Activated naive CD8-positive, alpha-beta T cell treated with anti-CD3 and anti-CD28 coated beads, Interleukin-2, amount 50 U/mL, for 24 hours (primary cell): ENCODE data around the gene TMEM156.
"Not testable (repeated sequence)": the region's sequence is repeated elsewhere in the genome, so short reads cannot be mapped to it uniquely, and the experiment has no call there.

Source experiments
- ATAC-seq: fragments of 150-1000 bp; cut with Tn5 transposase; one replicate; pipeline ENCODE4 v1.10.0; 2021
- DNase-seq: peaks from one replicate; pipeline ENCODE4 v3.0.0; 2021
- H3K27ac Mint-ChIP-seq: one replicate; pipeline ENCODE4 v1.8.0; 2021; ENCODE audit warnings: mild to moderate bottlenecking, mixed read lengths
- H3K27me3 Mint-ChIP-seq: one replicate; pipeline ENCODE4 v1.8.0; 2021; ENCODE audit warnings: mixed read lengths
- H3K36me3 Mint-ChIP-seq: one replicate; pipeline ENCODE4 v1.8.0; 2021; ENCODE audit warnings: low read depth, mixed read lengths
- H3K4me1 Mint-ChIP-seq: one replicate; pipeline ENCODE4 v1.8.0; 2021; ENCODE audit warnings: mixed read lengths
- H3K4me3 Mint-ChIP-seq: one replicate; pipeline ENCODE4 v1.8.0; 2021; ENCODE audit warnings: mild to moderate bottlenecking, moderate library complexity, mixed read lengths
- H3K9me3 Mint-ChIP-seq: one replicate; pipeline ENCODE4 v1.8.0; 2021; ENCODE audit warnings: mixed read lengths

The TMEM156 gene

GRCh38 chr4:38948551-38948950 lies 83.7 kb downstream of the TMEM156 start:
- no peaks in the 10 kb centered on the region for H3K36me3 Mint-ChIP-seq
- H3K4me3 Mint-ChIP-seq: no peak overlapping the region
- no peak for ATAC-seq
- H3K9me3 Mint-ChIP-seq: no peaks in the 10 kb centered on the region
- no peaks in the 10 kb centered on the region for H3K27me3 Mint-ChIP-seq
- no peak for DNase-seq
- H3K4me1 Mint-ChIP-seq: peaks cover 16% of the 10 kb centered on the region
- no peak overlapping the region for H3K27ac Mint-ChIP-seq

GRCh38 chr4:38946919-38947318 lies 85.3 kb downstream of the TMEM156 start:
- Mint-ChIP-seq H3K4me1 (peaks cover 18% of the 10 kb centered on the region), H3K9me3 (no peaks in the 10 kb centered on the region), H3K27ac (no peak overlapping the region), H3K36me3 (no peaks in the 10 kb centered on the region), H3K27me3 (no peaks in the 10 kb centered on the region), H3K4me3 (no peak overlapping the region)
- DNase-seq: no peak
- no peak for ATAC-seq

GRCh38 chr4:38944440-38944839 lies 87.8 kb downstream of the TMEM156 start:
- Mint-ChIP-seq H3K27ac (no peak overlapping the region), H3K4me1 (peaks cover 35% of the 10 kb centered on the region), H3K9me3 (no peaks in the 10 kb centered on the region), H3K36me3 (no peaks in the 10 kb centered on the region), H3K27me3 (no peaks in the 10 kb centered on the region), H3K4me3 (no peak overlapping the region)
- DNase-seq: no peak
- ATAC-seq: no peak

- ATAC-seq (no peak), DNase-seq (no peak)
- Mint-ChIP-seq H3K4me3 (no peak overlapping the region), H3K4me1 (peaks cover 36% of the 10 kb centered on the region), H3K36me3 (no peaks in the 10 kb centered on the region), H3K9me3 (no peaks in the 10 kb centered on the region), H3K27ac (no peak overlapping the region), H3K27me3 (no peaks in the 10 kb centered on the region)
Observed at GRCh38 chr4:38943343-38943742, 88.9 kb downstream of the TMEM156 start.

GRCh38 chr4:38941906-38942305 lies 90.3 kb downstream of the TMEM156 start:
- H3K4me1 Mint-ChIP-seq: peaks cover 34% of the 10 kb centered on the region
- not testable (repeated sequence) for ATAC-seq, H3K9me3 Mint-ChIP-seq, H3K27me3 Mint-ChIP-seq, H3K36me3 Mint-ChIP-seq, H3K4me3 Mint-ChIP-seq, DNase-seq, H3K27ac Mint-ChIP-seq

GRCh38 chr4:38940476-38940875 lies 91.7 kb downstream of the TMEM156 start:
- H3K4me1 Mint-ChIP-seq: peaks cover 34% of the 10 kb centered on the region
- no peaks in the 10 kb centered on the region for H3K36me3 Mint-ChIP-seq
- no peak overlapping the region for H3K27ac Mint-ChIP-seq
- H3K9me3 Mint-ChIP-seq: no peaks in the 10 kb centered on the region
- H3K4me3 Mint-ChIP-seq: no peak overlapping the region
- no peaks in the 10 kb centered on the region for H3K27me3 Mint-ChIP-seq
- DNase-seq: no peak
- peak; percentile 61 for ATAC-seq

- DNase-seq: no peak
- no peaks in the 10 kb centered on the region for H3K9me3 Mint-ChIP-seq
- H3K4me3 Mint-ChIP-seq: no peak overlapping the region
- H3K27me3 Mint-ChIP-seq: no peaks in the 10 kb centered on the region
- no peaks in the 10 kb centered on the region for H3K36me3 Mint-ChIP-seq
- peak overlapping the region; percentile 36 for H3K27ac Mint-ChIP-seq
- peaks cover 34% of the 10 kb centered on the region for H3K4me1 Mint-ChIP-seq
- peak; percentile 91 for ATAC-seq
Observed at GRCh38 chr4:38939165-38939564, 93.0 kb downstream of the TMEM156 start.

- H3K4me1 Mint-ChIP-seq: peaks cover 18% of the 10 kb centered on the region
- no peak overlapping the region for H3K4me3 Mint-ChIP-seq
- H3K27ac Mint-ChIP-seq: no peak overlapping the region
- H3K36me3 Mint-ChIP-seq: no peaks in the 10 kb centered on the region
- no peak for ATAC-seq
- no peaks in the 10 kb centered on the region for H3K27me3 Mint-ChIP-seq
- H3K9me3 Mint-ChIP-seq: no peaks in the 10 kb centered on the region
- DNase-seq: no peak
Observed at GRCh38 chr4:38935391-38936073, 96.7 kb downstream of the TMEM156 start.

GRCh38 chr4:38931125-38931524 lies 101.1 kb downstream of the TMEM156 start:
- Mint-ChIP-seq H3K36me3 (no peaks in the 10 kb centered on the region), H3K27me3 (no peaks in the 10 kb centered on the region), H3K4me3 (no peak overlapping the region), H3K27ac (no peak overlapping the region), H3K4me1 (no peaks in the 10 kb centered on the region), H3K9me3 (no peaks in the 10 kb centered on the region)
- DNase-seq: no peak
- no peak for ATAC-seq

GRCh38 chr4:38930707-38931106 lies 101.5 kb downstream of the TMEM156 start:
- no peak overlapping the region for H3K27ac Mint-ChIP-seq
- ATAC-seq (no peak), DNase-seq (no peak)
- H3K36me3 Mint-ChIP-seq: no peaks in the 10 kb centered on the region
- no peak overlapping the region for H3K4me3 Mint-ChIP-seq
- H3K9me3 Mint-ChIP-seq: no peaks in the 10 kb centered on the region
- H3K27me3 Mint-ChIP-seq: no peaks in the 10 kb centered on the region
- H3K4me1 Mint-ChIP-seq: no peaks in the 10 kb centered on the region

- H3K27me3 Mint-ChIP-seq: no peaks in the 10 kb centered on the region
- H3K4me3 Mint-ChIP-seq: no peak overlapping the region
- H3K27ac Mint-ChIP-seq: no peak overlapping the region
- no peaks in the 10 kb centered on the region for H3K4me1 Mint-ChIP-seq
- DNase-seq (no peak), ATAC-seq (no peak)
- no peaks in the 10 kb centered on the region for H3K9me3 Mint-ChIP-seq
- no peaks in the 10 kb centered on the region for H3K36me3 Mint-ChIP-seq
Observed at GRCh38 chr4:38930204-38930603, 102.0 kb downstream of the TMEM156 start.

- DNase-seq: no peak
- no peak overlapping the region for H3K4me3 Mint-ChIP-seq
- H3K9me3 Mint-ChIP-seq: no peaks in the 10 kb centered on the region
- H3K4me1 Mint-ChIP-seq: no peaks in the 10 kb centered on the region
- no peak for ATAC-seq
- H3K36me3 Mint-ChIP-seq: no peaks in the 10 kb centered on the region
- no peaks in the 10 kb centered on the region for H3K27me3 Mint-ChIP-seq
- H3K27ac Mint-ChIP-seq: no peak overlapping the region
Observed at GRCh38 chr4:38928974-38929373, 103.2 kb downstream of the TMEM156 start.

GRCh38 chr4:38928568-38928967 lies 103.6 kb downstream of the TMEM156 start:
- Mint-ChIP-seq H3K4me1 (no peaks in the 10 kb centered on the region), H3K27me3 (no peaks in the 10 kb centered on the region), H3K36me3 (no peaks in the 10 kb centered on the region), H3K4me3 (no peak overlapping the region), H3K27ac (no peak overlapping the region), H3K9me3 (no peaks in the 10 kb centered on the region)
- DNase-seq (no peak), ATAC-seq (no peak)

GRCh38 chr4:38926896-38927295 lies 105.3 kb downstream of the TMEM156 start:
- no peak for ATAC-seq
- no peaks in the 10 kb centered on the region for H3K36me3 Mint-ChIP-seq
- no peak overlapping the region for H3K27ac Mint-ChIP-seq
- no peak overlapping the region for H3K4me3 Mint-ChIP-seq
- no peaks in the 10 kb centered on the region for H3K9me3 Mint-ChIP-seq
- H3K27me3 Mint-ChIP-seq: no peaks in the 10 kb centered on the region
- H3K4me1 Mint-ChIP-seq: no peaks in the 10 kb centered on the region
- no peak for DNase-seq

GRCh38 chr4:38925492-38926413 lies 106.5 kb downstream of the TMEM156 start:
- no peak for DNase-seq
- H3K27me3 Mint-ChIP-seq: no peaks in the 10 kb centered on the region

More at GRCh38 chr4:38925492-38926413, 106.5 kb downstream of the TMEM156 start:
- Mint-ChIP-seq H3K4me3 (no peak overlapping the region), H3K4me1 (no peaks in the 10 kb centered on the region), H3K27ac (no peak overlapping the region), H3K9me3 (no peaks in the 10 kb centered on the region), H3K36me3 (no peaks in the 10 kb centered on the region)
- no peak for ATAC-seq
